ENCODE results near the gene ATP10A.

Gene ATP10A

GRCh38 chr15:25736461-25736860 is 126.7 kb downstream of the ATP10A start:
- no peak for DNase-seq

GRCh38 chr15:25735550-25736384 is 127.4 kb downstream of the ATP10A start:
- no peak for DNase-seq

- DNase-seq, result no peak
Measured at GRCh38 chr15:25734680-25735355, 128.3 kb downstream of the ATP10A start.

GRCh38 chr15:25733856-25734679 is 129.1 kb downstream of the ATP10A start:
- DNase-seq, result no peak

- no peak for DNase-seq
Measured at GRCh38 chr15:25733036-25733855, 129.9 kb downstream of the ATP10A start.

- DNase-seq, result no peak
Measured at GRCh38 chr15:25732191-25732590, 130.9 kb downstream of the ATP10A start.

GRCh38 chr15:25731411-25731810 is 131.7 kb downstream of the ATP10A start:
- DNase-seq, result no peak

GRCh38 chr15:25730918-25731317 is 132.2 kb downstream of the ATP10A start:
- DNase-seq, result no peak

- no peak for DNase-seq
Measured at GRCh38 chr15:25728816-25729215, 134.3 kb downstream of the ATP10A start.

- DNase-seq, result no peak
Measured at GRCh38 chr15:25727867-25728600, 135.1 kb downstream of the ATP10A start.

GRCh38 chr15:25727116-25727515 is 136.0 kb downstream of the ATP10A start:
- no peak for DNase-seq

- no peak for DNase-seq
Measured at GRCh38 chr15:25725758-25726157, 137.4 kb downstream of the ATP10A start.

- no peak for DNase-seq
Measured at GRCh38 chr15:25724899-25725298, 138.2 kb downstream of the ATP10A start.

- DNase-seq, result no peak
Measured at GRCh38 chr15:25721605-25721955, 141.5 kb downstream of the ATP10A start.

GRCh38 chr15:25719101-25719985 is 143.8 kb downstream of the ATP10A start:
- no peak for DNase-seq

- DNase-seq, result no peak
Measured at GRCh38 chr15:25718597-25718996, 144.5 kb downstream of the ATP10A start.

GRCh38 chr15:25718169-25718536 is 145.0 kb downstream of the ATP10A start:
- no peak for DNase-seq

GRCh38 chr15:25717457-25718168 is 145.5 kb downstream of the ATP10A start:
- DNase-seq, result no peak

GRCh38 chr15:25717127-25717456 is 146.0 kb downstream of the ATP10A start:
- DNase-seq, result no peak

- DNase-seq, result no peak
Measured at GRCh38 chr15:25716414-25717126, 146.6 kb downstream of the ATP10A start.

Measured in bone marrow (tissue), 2 donors.